ENCODE results near the gene ADCY4. TPM values are rescaled to one million over a fixed set of nuclear protein-coding genes. Genes with fewer than 3 reads are reported as not detected.

ADCY4 gene
- total and polyA plus RNA-seq, 2 of the 13 experiments (the other 11 are each of a cell fraction or from before 2014, with no cell fraction given), result 0.03 TPM; not detected in 1

DNA sequence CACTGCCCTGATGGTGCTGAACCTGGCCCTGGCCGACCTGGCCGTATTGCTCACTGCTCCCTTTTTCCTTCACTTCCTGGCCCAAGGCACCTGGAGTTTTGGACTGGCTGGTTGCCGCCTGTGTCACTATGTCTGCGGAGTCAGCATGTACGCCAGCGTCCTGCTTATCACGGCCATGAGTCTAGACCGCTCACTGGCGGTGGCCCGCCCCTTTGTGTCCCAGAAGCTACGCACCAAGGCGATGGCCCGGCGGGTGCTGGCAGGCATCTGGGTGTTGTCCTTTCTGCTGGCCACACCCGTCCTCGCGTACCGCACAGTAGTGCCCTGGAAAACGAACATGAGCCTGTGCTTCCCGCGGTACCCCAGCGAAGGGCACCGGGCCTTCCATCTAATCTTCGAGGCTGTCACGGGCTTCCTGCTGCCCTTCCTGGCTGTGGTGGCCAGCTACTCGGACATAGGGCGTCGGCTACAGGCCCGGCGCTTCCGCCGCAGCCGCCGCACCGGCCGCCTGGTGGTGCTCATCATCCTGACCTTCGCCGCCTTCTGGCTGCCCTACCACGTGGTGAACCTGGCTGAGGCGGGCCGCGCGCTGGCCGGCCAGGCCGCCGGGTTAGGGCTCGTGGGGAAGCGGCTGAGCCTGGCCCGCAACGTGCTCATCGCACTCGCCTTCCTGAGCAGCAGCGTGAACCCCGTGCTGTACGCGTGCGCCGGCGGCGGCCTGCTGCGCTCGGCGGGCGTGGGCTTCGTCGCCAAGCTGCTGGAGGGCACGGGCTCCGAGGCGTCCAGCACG, 18.9 kb downstream of the ADCY4 start (continued):
- TF ChIP-seq, protein P1, sequence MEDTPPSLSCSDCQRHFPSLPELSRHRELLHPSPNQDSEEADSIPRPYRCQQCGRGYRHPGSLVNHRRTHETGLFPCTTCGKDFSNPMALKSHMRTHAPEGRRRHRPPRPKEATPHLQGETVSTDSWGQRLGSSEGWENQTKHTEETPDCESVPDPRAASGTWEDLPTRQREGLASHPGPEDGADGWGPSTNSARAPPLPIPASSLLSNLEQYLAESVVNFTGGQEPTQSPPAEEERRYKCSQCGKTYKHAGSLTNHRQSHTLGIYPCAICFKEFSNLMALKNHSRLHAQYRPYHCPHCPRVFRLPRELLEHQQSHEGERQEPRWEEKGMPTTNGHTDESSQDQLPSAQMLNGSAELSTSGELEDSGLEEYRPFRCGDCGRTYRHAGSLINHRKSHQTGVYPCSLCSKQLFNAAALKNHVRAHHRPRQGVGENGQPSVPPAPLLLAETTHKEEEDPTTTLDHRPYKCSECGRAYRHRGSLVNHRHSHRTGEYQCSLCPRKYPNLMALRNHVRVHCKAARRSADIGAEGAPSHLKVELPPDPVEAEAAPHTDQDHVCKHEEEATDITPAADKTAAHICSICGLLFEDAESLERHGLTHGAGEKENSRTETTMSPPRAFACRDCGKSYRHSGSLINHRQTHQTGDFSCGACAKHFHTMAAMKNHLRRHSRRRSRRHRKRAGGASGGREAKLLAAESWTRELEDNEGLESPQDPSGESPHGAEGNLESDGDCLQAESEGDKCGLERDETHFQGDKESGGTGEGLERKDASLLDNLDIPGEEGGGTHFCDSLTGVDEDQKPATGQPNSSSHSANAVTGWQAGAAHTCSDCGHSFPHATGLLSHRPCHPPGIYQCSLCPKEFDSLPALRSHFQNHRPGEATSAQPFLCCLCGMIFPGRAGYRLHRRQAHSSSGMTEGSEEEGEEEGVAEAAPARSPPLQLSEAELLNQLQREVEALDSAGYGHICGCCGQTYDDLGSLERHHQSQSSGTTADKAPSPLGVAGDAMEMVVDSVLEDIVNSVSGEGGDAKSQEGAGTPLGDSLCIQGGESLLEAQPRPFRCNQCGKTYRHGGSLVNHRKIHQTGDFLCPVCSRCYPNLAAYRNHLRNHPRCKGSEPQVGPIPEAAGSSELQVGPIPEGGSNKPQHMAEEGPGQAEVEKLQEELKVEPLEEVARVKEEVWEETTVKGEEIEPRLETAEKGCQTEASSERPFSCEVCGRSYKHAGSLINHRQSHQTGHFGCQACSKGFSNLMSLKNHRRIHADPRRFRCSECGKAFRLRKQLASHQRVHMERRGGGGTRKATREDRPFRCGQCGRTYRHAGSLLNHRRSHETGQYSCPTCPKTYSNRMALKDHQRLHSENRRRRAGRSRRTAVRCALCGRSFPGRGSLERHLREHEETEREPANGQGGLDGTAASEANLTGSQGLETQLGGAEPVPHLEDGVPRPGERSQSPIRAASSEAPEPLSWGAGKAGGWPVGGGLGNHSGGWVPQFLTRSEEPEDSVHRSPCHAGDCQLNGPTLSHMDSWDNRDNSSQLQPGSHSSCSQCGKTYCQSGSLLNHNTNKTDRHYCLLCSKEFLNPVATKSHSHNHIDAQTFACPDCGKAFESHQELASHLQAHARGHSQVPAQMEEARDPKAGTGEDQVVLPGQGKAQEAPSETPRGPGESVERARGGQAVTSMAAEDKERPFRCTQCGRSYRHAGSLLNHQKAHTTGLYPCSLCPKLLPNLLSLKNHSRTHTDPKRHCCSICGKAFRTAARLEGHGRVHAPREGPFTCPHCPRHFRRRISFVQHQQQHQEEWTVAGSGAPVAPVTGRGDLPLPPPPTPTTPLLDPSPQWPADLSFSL (CRISPR knock-in tag; IDR thresholded peaks at IDR 0.05), result no peak
- TF ChIP-seq, protein P2, sequence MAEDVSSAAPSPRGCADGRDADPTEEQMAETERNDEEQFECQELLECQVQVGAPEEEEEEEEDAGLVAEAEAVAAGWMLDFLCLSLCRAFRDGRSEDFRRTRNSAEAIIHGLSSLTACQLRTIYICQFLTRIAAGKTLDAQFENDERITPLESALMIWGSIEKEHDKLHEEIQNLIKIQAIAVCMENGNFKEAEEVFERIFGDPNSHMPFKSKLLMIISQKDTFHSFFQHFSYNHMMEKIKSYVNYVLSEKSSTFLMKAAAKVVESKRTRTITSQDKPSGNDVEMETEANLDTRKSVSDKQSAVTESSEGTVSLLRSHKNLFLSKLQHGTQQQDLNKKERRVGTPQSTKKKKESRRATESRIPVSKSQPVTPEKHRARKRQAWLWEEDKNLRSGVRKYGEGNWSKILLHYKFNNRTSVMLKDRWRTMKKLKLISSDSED (CRISPR knock-in tag; IDR thresholded peaks at IDR 0.05), result peak; percentile 83; the same call in 1 of the 2 replicates
- TF ChIP-seq FOXO1 (CRISPR knock-in tag; IDR thresholded peaks at IDR 0.05) (peak; percentile 73), NFIB (CRISPR knock-in tag; IDR thresholded peaks at IDR 0.05; ENCODE audit: borderline replicate concordance) (no peak), NCOA2 (CRISPR knock-in tag; IDR thresholded peaks at IDR 0.05) (peak; percentile 59; the same call in 1 of the 2 replicates), ZFP82 (CRISPR knock-in tag; IDR thresholded peaks at IDR 0.05; ENCODE audit: borderline replicate concordance) (no peak), ZZZ3 (CRISPR knock-in tag; IDR thresholded peaks at IDR 0.05; ENCODE audit: borderline replicate concordance) (peak; percentile 94), ZFP36L1 (CRISPR knock-in tag; IDR thresholded peaks at IDR 0.05) (peak; percentile 97)
- TF ChIP-seq, protein P3, sequence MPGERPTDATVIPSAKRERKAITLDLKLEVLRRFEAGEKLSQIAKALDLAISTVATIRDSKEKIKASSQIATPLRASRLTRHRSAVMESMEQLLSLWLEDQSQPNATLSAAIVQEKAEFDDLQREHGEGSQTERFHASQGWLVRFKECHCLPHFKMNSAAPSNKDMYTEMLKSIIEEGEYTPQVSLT (CRISPR knock-in tag; IDR thresholded peaks at IDR 0.05; ENCODE audit: borderline replicate concordance, low read depth), result peak; percentile 86; the same call in 1 of the 2 replicates
- TF ChIP-seq, protein P4, sequence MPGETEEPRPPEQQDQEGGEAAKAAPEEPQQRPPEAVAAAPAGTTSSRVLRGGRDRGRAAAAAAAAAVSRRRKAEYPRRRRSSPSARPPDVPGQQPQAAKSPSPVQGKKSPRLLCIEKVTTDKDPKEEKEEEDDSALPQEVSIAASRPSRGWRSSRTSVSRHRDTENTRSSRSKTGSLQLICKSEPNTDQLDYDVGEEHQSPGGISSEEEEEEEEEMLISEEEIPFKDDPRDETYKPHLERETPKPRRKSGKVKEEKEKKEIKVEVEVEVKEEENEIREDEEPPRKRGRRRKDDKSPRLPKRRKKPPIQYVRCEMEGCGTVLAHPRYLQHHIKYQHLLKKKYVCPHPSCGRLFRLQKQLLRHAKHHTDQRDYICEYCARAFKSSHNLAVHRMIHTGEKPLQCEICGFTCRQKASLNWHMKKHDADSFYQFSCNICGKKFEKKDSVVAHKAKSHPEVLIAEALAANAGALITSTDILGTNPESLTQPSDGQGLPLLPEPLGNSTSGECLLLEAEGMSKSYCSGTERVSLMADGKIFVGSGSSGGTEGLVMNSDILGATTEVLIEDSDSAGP (CRISPR knock-in tag; IDR thresholded peaks at IDR 0.05; ENCODE audit: borderline replicate concordance), result no peak
- TF ChIP-seq, protein P5, sequence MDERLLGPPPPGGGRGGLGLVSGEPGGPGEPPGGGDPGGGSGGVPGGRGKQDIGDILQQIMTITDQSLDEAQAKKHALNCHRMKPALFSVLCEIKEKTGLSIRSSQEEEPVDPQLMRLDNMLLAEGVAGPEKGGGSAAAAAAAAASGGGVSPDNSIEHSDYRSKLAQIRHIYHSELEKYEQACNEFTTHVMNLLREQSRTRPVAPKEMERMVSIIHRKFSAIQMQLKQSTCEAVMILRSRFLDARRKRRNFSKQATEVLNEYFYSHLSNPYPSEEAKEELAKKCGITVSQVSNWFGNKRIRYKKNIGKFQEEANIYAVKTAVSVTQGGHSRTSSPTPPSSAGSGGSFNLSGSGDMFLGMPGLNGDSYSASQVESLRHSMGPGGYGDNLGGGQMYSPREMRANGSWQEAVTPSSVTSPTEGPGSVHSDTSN (CRISPR knock-in tag; IDR thresholded peaks at IDR 0.05), result no peak
- TF ChIP-seq, protein P6, sequence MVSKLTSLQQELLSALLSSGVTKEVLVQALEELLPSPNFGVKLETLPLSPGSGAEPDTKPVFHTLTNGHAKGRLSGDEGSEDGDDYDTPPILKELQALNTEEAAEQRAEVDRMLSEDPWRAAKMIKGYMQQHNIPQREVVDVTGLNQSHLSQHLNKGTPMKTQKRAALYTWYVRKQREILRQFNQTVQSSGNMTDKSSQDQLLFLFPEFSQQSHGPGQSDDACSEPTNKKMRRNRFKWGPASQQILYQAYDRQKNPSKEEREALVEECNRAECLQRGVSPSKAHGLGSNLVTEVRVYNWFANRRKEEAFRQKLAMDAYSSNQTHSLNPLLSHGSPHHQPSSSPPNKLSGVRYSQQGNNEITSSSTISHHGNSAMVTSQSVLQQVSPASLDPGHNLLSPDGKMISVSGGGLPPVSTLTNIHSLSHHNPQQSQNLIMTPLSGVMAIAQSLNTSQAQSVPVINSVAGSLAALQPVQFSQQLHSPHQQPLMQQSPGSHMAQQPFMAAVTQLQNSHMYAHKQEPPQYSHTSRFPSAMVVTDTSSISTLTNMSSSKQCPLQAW (CRISPR knock-in tag; IDR thresholded peaks at IDR 0.05), result peak; percentile 77

All from HepG2 (cell line).